IMR-90 (cell line): Measurements from ENCODE around the gene TMBIM1. TPM values are rescaled to one million over a fixed set of nuclear protein-coding genes. Genes with fewer than 3 reads are reported as not detected.

Experiments used
- ATAC-seq: fragments of 200-7000 bp; cut with Tn5 transposase; 2 replicates; pipeline ENCODE4 v1.9.1; 2020; ENCODE audit warnings: low read depth, mild to moderate bottlenecking, moderate library complexity
- BruUV-seq: library from RNA; stranded (reverse); fragments of 400-500 nt; replicated peaks from 2 replicates; lab custom pipeline; 2021; lab: Mats Ljungman, UMichigan
- CTCF ChIA-PET: fragments of 300-600 bp; formaldehyde crosslinking; extraction: SDS; loops from one replicate; lab custom pipeline; 2021; ENCODE audit warnings: antibody characterized with exemption; lab: Yijun Ruan, JAX
- POLR2A ChIA-PET: fragments of 300-600 bp; sonication (Branson Sonifier 250); formaldehyde crosslinking; loops from one replicate; lab custom pipeline; 2022; ENCODE audit warnings: antibody characterized with exemption; ENCODE audit not compliant: unreplicated experiment; lab: Charles Lee
- DNase-seq: peaks from one replicate; pipeline ENCODE4 v3.0.0; 2013
- H2AFZ ChIP-seq: replicated peaks from 2 replicates; pipeline ENCODE3; 2013; ENCODE audit warnings: low read length, mild to moderate bottlenecking; ENCODE audit not compliant: poor library complexity
- H2AK5ac ChIP-seq: 2 replicates; pipeline ENCODE4 v1.6.1; 2013; ENCODE audit warnings: low read depth, low read length, inconsistent platforms
- H2AK9ac ChIP-seq: replicated peaks from 2 replicates; pipeline ENCODE3; 2013; ENCODE audit warnings: mild to moderate bottlenecking, low read depth, low read length, moderate library complexity; ENCODE audit not compliant: poor library complexity
- H2BK120ac ChIP-seq: 2 replicates; pipeline ENCODE4 v1.6.1; 2013; ENCODE audit warnings: low read depth, low read length, inconsistent platforms
- H2BK15ac ChIP-seq: 3 replicates; pipeline ENCODE4 v1.6.1; 2013; ENCODE audit warnings: low read depth, low read length, inconsistent platforms
- H2BK20ac ChIP-seq: 2 replicates; pipeline ENCODE4 v1.6.1; 2013; ENCODE audit warnings: low read depth, mild to moderate bottlenecking, inconsistent platforms, low read length, moderate library complexity
- H2BK5ac ChIP-seq: 2 replicates; pipeline ENCODE4 v1.6.1; 2013; ENCODE audit warnings: mild to moderate bottlenecking, low read depth, low read length, inconsistent platforms; ENCODE audit not compliant: poor library complexity, severe bottlenecking
- H3K14ac ChIP-seq: replicated peaks from 2 replicates; pipeline ENCODE4 v1.6.1; 2013; ENCODE audit warnings: low read depth, low read length, inconsistent platforms
- H3K18ac ChIP-seq: 2 replicates; pipeline ENCODE4 v1.6.1; 2013; ENCODE audit warnings: low read depth, low read length, control low read depth
- H3K23ac ChIP-seq: 2 replicates; pipeline ENCODE4 v1.6.1; 2013; ENCODE audit warnings: low read depth, low read length, inconsistent platforms
- H3K27ac ChIP-seq: 2 replicates; pipeline ENCODE4 v1.5.1; 2013; ENCODE audit warnings: mild to moderate bottlenecking, control low read depth, low read length; ENCODE audit not compliant: insufficient read depth
- H3K27me3 ChIP-seq: 2 replicates; pipeline ENCODE4 v1.6.1; 2013; ENCODE audit warnings: low read length; ENCODE audit not compliant: control insufficient read depth, insufficient read depth
- H3K36me3 ChIP-seq: 2 replicates; pipeline ENCODE4 v1.6.1; 2013; ENCODE audit warnings: low read length, mixed read lengths; ENCODE audit not compliant: control insufficient read depth, insufficient read depth
- H3K4ac ChIP-seq: 2 replicates; pipeline ENCODE4 v1.6.1; 2013; ENCODE audit warnings: low read depth, low read length, inconsistent platforms
- H3K4me1 ChIP-seq: 2 replicates; pipeline ENCODE4 v1.6.1; 2013; ENCODE audit warnings: low read length, mixed read lengths; ENCODE audit not compliant: control insufficient read depth, insufficient read depth
- H3K4me2 ChIP-seq: 2 replicates; pipeline ENCODE4 v1.6.1; 2013; ENCODE audit warnings: low read depth, mild to moderate bottlenecking, control low read depth, low read length, moderate library complexity
- H3K4me3 ChIP-seq: 2 replicates; pipeline ENCODE4 v1.5.1; 2013; ENCODE audit warnings: low read depth, mild to moderate bottlenecking, control low read depth, low read length, moderate library complexity; ENCODE audit not compliant: insufficient read depth
- H3K56ac ChIP-seq: 2 replicates; pipeline ENCODE4 v1.6.1; 2013; ENCODE audit warnings: low read length, inconsistent platforms; ENCODE audit not compliant: insufficient read depth; ENCODE audit errors: extremely low read depth
- H3K79me1 ChIP-seq, 2 experiments: 2 replicates each; pipeline ENCODE4 v1.6.1; 2013; ENCODE audit warnings: low read length in 2 of 2, inconsistent platforms in 1 of 2, low read depth in 1 of 2
- H3K9ac ChIP-seq: 2 replicates; pipeline ENCODE4 v1.6.1; 2013; ENCODE audit warnings: low read depth, low read length, control low read depth
- H3K9me1 ChIP-seq: 2 replicates; pipeline ENCODE4 v1.6.1; 2013; ENCODE audit warnings: low read length, inconsistent platforms; ENCODE audit not compliant: insufficient read depth
- H3K9me3 ChIP-seq: 2 replicates; pipeline ENCODE4 v1.6.1; 2013; ENCODE audit warnings: low read length; ENCODE audit not compliant: control insufficient read depth, insufficient read depth
- H4K20me1 ChIP-seq: 2 replicates; pipeline ENCODE4 v1.6.1; 2013; ENCODE audit warnings: low read length, inconsistent platforms; ENCODE audit not compliant: insufficient read depth
- H4K5ac ChIP-seq: 2 replicates; pipeline ENCODE4 v1.6.1; 2013; ENCODE audit warnings: mild to moderate bottlenecking, low read depth, low read length, control low read depth
- H4K8ac ChIP-seq, 2 experiments: 2 replicates each; pipeline ENCODE4 v1.6.1; 2013; ENCODE audit warnings: low read depth in 2 of 2, low read length in 2 of 2, control low read depth in 1 of 2, inconsistent platforms in 1 of 2
- H4K91ac ChIP-seq: 2 replicates; pipeline ENCODE4 v1.6.1; 2013; ENCODE audit warnings: low read depth, low read length, inconsistent platforms; ENCODE audit not compliant: insufficient read depth
- CEBPB ChIP-seq: IDR thresholded peaks from 2 replicates; pipeline ENCODE4 v1.6.1; 2012; ENCODE audit warnings: low read depth, low read length, improper control_type of control experiment
- CHD1 ChIP-seq: IDR thresholded peaks from 2 replicates; pipeline ENCODE4 v1.6.1; 2012; ENCODE audit warnings: low read depth, low read length, improper control_type of control experiment
- ELK1 ChIP-seq: fragments of 150-350 bp; IDR thresholded peaks from 2 replicates; pipeline ENCODE4 v1.6.1; 2016; ENCODE audit warnings: low read depth, mild to moderate bottlenecking, low read length, moderate library complexity, borderline replicate concordance
- FOS ChIP-seq: fragments of 150-350 bp; IDR thresholded peaks from 2 replicates; pipeline ENCODE4 v1.6.1; 2016; ENCODE audit warnings: low read depth, low read length
- MAFK ChIP-seq: IDR thresholded peaks from 2 replicates; pipeline ENCODE4 v1.6.1; 2012; ENCODE audit warnings: low read depth, low read length, improper control_type of control experiment
- NFE2L2 ChIP-seq: fragments of 150-350 bp; IDR thresholded peaks from 2 replicates; pipeline ENCODE4 v1.6.1; 2016; ENCODE audit warnings: low read depth, mild to moderate bottlenecking, low read length
- POLR2A ChIP-seq: IDR thresholded peaks from 2 replicates; pipeline ENCODE4 v1.6.1; 2012; ENCODE audit warnings: mild to moderate bottlenecking, low read depth, low read length
- SMC3 ChIP-seq: fragments of 150-350 bp; IDR thresholded peaks from 2 replicates; pipeline ENCODE4 v1.6.1; 2016; ENCODE audit warnings: low read depth, mild to moderate bottlenecking, antibody characterized with exemption, low read length, moderate library complexity
- USF2 ChIP-seq: fragments of 150-350 bp; IDR thresholded peaks from 2 replicates; pipeline ENCODE4 v1.6.1; 2017; ENCODE audit warnings: mild to moderate bottlenecking, antibody characterized with exemption, low read length, low read depth
- WGBS, 2 experiments: methylation state at CpG; one replicate each; pipeline versions ENCODE4 v1.1.5 to v1.1.7; 2013; ENCODE audit warnings: missing lambda C conversion rate in 2 of 2; ENCODE audit not compliant: insufficient read length in 1 of 2; ENCODE audit errors: extremely low coverage in 2 of 2; 5-methylcytosine and 5-hydroxymethylcytosine counted together
- dilution Hi-C: fragments of 300-500 bp; cut with HindIII; formaldehyde crosslinking; loops from one replicate; pipeline ENCODE4 v1.14.3; 2018; ENCODE audit warnings: low sequenced_read_pairs; ENCODE audit not compliant: unreplicated experiment
- in situ Hi-C: fragments of 300-500 bp; cut with MboI; formaldehyde crosslinking; loops from 3 replicates; pipeline ENCODE4 v1.14.3; 2019; ENCODE audit warnings: low sequenced_read_pairs, inconsistent platforms, mixed read lengths
- intact Hi-C: fragments of 100-400 bp; cut with micrococcal nuclease; formaldehyde crosslinking; loops from 2 replicates; pipeline ENCODE4 v1.10.0; 2022
- polyA plus RNA-seq, 3 experiments: library from polyadenylated mRNA; depleted of rRNA; stranded (reverse); fragments of >200 nt; gene quantifications; 2 replicates each; pipeline ENCODE4 v1.2.3, GENCODE V29; 2012; ENCODE audit warnings: low replicate concordance in 1 of 3
- total RNA-seq: library from RNA; depleted of rRNA; stranded (reverse); fragments of >200 nt; gene quantifications from 2 replicates; pipeline ENCODE4 v1.2.3, GENCODE V29; 2012
- TF ChIP-seq, protein P1 (sequence below): conservative IDR thresholded peaks from 2 replicates; pipeline ENCODE4 v1.5.1; 2012; ENCODE audit warnings: mild to moderate bottlenecking, low read depth, low read length, improper control_type of control experiment

Gene TMBIM1
- total and polyA plus RNA-seq, 2 of the 4 experiments (the other 2 are of a cell fraction): 84.6 to 102 TPM

DNA sequence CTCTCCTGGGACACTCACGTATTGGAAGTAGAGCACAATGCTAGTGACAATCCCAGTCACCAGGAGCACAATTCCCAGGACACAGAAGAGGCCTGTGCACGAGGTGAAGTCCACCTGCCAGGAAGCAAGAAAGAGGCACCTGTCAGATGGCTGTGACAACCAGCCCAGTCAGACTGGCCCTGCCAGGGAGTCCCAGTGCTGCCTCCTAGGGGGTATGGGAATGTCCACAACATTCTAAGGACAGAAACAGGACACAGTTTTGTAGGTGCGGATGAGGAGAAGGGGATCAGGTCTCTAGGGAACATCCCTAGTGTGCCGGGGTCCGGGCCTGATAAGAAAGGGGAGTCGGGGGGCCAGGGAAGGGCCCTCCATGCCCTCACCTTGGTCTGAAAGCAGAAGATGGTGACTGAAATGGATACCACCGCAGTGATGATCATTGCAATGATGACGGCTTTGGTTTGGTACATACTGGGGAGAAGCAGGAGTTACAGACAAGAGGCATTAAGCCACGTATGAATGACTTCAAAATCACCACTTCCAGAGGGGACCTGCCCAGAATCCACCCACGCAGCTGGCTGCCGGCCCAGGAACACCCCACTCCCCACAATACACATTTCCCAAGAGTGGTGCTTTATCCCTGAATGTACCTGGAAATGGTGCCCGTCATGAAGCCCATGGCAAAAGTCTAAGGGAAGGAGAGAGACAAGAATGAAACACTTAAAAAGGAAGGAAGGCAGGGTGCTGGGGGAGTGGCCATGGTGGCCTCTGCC lies 15.1 kb downstream of the TMBIM1 start (continued):
- TF ChIP-seq SMC3: no peak

DNA sequence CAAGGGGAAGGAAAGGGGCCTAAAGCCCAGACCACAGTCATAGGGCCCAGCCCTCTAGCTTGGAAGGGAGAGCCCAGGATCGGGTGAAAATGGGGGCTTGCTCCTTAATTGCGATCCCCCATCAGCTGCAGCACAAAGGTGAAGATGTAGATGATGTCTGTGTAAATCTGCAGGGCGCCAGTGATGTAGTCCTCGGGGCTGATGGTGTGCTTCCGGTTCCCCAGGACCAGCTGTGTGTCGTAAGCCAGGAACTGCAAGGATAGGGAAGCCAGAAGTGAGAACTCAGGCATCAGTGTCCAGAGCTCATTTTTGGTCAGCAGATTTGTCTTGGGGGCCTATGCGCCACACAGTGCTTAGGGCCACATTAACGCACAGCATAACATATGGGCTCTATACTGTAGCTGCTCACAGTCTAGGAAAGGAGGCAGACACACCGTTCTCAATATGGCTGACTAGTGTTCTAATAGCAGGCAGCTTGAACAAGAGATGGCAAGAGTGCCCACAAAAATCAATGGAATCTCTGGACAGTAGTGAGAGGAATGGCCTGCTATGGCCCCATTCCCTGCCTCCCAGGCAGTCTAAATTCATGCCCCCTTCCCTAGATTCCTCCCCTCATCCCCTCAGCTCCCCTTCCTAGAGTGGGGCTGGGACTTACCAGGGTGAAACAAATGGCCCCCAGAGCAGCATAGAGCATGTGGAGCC lies 16.8 kb downstream of the TMBIM1 start:
- H3K23ac ChIP-seq: no peak overlapping the region
- BruUV-seq: no TSS peak
- no peak overlapping the region for H3K9ac ChIP-seq
- H3K14ac ChIP-seq: no peak overlapping the region
- H3K56ac ChIP-seq: no peak overlapping the region
- ATAC-seq (no peak), DNase-seq (no peak)
- ChIA-PET POLR2A (interaction anchor here (2.5 kb wide), 1 partner anchor 11 kb away, joined by 9 read pairs; no protein-coding TSS in a partner anchor), CTCF (interaction anchor here (0.8 kb wide), 1 partner anchor 17 kb away, joined by 3 read pairs; no protein-coding TSS in a partner anchor)
- H3K4me3 ChIP-seq: no peak overlapping the region
- in situ Hi-C loops (loop anchor here (10.0 kb wide), 1 partner anchor 119 kb away; the partner anchor contains the start of gene CTDSP1), dilution Hi-C loops (no loop called here), intact Hi-C loops (loop anchor here (10.0 kb wide), 1 partner anchor 289 kb away; the partner anchor contains the start of genes CNOT9 and USP37)
- WGBS, 2 experiments: 86% methylated on average over 7 of the region's 9 CpGs; no CpG with 5 or more reads in 1 of the 2 experiments
- no peak overlapping the region for H3K4me2 ChIP-seq
- no peaks in the 10 kb centered on the region for H3K9me3 ChIP-seq
- H2AK9ac ChIP-seq: peak overlapping the region; percentile 86
- H3K9me1 ChIP-seq: no peaks in the 10 kb centered on the region
- H2BK20ac ChIP-seq: no peak overlapping the region
- H4K8ac ChIP-seq: no peak overlapping the region
- no peak overlapping the region for H2BK15ac ChIP-seq
- peaks cover 3% of the 10 kb centered on the region for H4K20me1 ChIP-seq
- no peak overlapping the region for H3K18ac ChIP-seq
- H3K36me3 ChIP-seq: peaks cover 68% of the 10 kb centered on the region
- H2BK120ac ChIP-seq: no peak overlapping the region
- H4K5ac ChIP-seq: no peak overlapping the region
- no peak overlapping the region for H3K4ac ChIP-seq
- no peak overlapping the region for H2BK5ac ChIP-seq
- no peaks in the 10 kb centered on the region for H3K27me3 ChIP-seq
- no peak overlapping the region for H2AK5ac ChIP-seq
- no peak overlapping the region for H4K91ac ChIP-seq
- no peak overlapping the region for H2AFZ ChIP-seq
- H3K79me1 ChIP-seq: peaks cover 11 to 83% of the 10 kb centered on the region in 2 experiments
- no peak overlapping the region for H3K27ac ChIP-seq
- H3K4me1 ChIP-seq: peaks cover 7% of the 10 kb centered on the region
- no peak for TF ChIP-seq CEBPB
- TF ChIP-seq FOS: no peak
- TF ChIP-seq NFE2L2: no peak
- no peak for TF ChIP-seq USF2
- no peak for TF ChIP-seq POLR2A
- TF ChIP-seq SMC3: no peak
- TF ChIP-seq, protein P1, sequence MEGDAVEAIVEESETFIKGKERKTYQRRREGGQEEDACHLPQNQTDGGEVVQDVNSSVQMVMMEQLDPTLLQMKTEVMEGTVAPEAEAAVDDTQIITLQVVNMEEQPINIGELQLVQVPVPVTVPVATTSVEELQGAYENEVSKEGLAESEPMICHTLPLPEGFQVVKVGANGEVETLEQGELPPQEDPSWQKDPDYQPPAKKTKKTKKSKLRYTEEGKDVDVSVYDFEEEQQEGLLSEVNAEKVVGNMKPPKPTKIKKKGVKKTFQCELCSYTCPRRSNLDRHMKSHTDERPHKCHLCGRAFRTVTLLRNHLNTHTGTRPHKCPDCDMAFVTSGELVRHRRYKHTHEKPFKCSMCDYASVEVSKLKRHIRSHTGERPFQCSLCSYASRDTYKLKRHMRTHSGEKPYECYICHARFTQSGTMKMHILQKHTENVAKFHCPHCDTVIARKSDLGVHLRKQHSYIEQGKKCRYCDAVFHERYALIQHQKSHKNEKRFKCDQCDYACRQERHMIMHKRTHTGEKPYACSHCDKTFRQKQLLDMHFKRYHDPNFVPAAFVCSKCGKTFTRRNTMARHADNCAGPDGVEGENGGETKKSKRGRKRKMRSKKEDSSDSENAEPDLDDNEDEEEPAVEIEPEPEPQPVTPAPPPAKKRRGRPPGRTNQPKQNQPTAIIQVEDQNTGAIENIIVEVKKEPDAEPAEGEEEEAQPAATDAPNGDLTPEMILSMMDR: no peak
- no peak for TF ChIP-seq MAFK
- TF ChIP-seq CHD1: no peak
- no peak for TF ChIP-seq ELK1
